Measurements from ENCODE around the gene CRB2. TPM values are rescaled to one million over a fixed set of nuclear protein-coding genes. Genes with fewer than 3 reads are reported as not detected.
A peak's percentile ranks its signal among the peaks of the same experiment; 100 is the strongest.

Gene CRB2
- total RNA-seq, 5 donors from 2014 or later (not counting 1 experiment from before 2014, with no cell fraction given): 0.09 to 0.20 TPM; not detected in 3

- Histone ChIP-seq H3K4me1 (ENCODE audit: control insufficient read depth in 1 of 2, extremely low read depth in 1 of 2, insufficient read depth in 2 of 2, low read length in 2 of 2) (peaks cover 10 to 29% of the 10 kb centered on the region in 2 experiments), H3K4me3 (ENCODE audit: control insufficient read depth in 1 of 2, extremely low read depth in 1 of 2, low read length in 1 of 2) (peak overlapping the region; percentile 54 to 75), H3K36me3 (ENCODE audit: control insufficient read depth in 2 of 2, extremely low read depth in 1 of 2, insufficient read depth in 1 of 2, low read length in 1 of 2) (no peaks in the 10 kb centered on the region), H3K27me3 (replicated peaks in 1 of 2; ENCODE audit: control insufficient read depth in 2 of 2, extremely low read depth in 1 of 2, insufficient read depth in 2 of 2, low read length in 1 of 2) (peaks cover 0 to 4% of the 10 kb centered on the region in 2 experiments), H3K27ac (ENCODE audit: low read length) (peak overlapping the region; percentile 62), H3K9me3 (no peaks in the 10 kb centered on the region)
- DNase-seq: peak in 28 of 35 experiments; percentile 12 to 56 (median 30)
- CTCF ChIA-PET: interaction anchor here (0.6 to 2.5 kb wide), 5 partner anchors 11 to 1417 kb away, joined by 3 to 14 read pairs (median 4); no protein-coding TSS in a partner anchor
- WGBS (ENCODE audit: insufficient coverage): 15% methylated on average over 11 of the region's 35 CpGs
- H3K4me1 Mint-ChIP-seq: peaks cover 32 to 55% (median 38%) of the 10 kb centered on the region in 3 donors
- POLR2A ChIA-PET: interaction anchor here (0.5 to 1.2 kb wide), 5 partner anchors 16 to 1020 kb away, joined by 3 to 7 read pairs (median 5); partner anchors contain the start of gene RC3H2 (in 1 of the 2)
- H3K4me3 Mint-ChIP-seq: peak overlapping the region; percentile 73 to 85 (median 84)
- no peaks in the 10 kb centered on the region for H3K9me3 Mint-ChIP-seq
- H3K36me3 Mint-ChIP-seq: no peaks in the 10 kb centered on the region
- no peaks in the 10 kb centered on the region for H3K27me3 Mint-ChIP-seq
- ATAC-seq (replicated peaks in 1 of 4): peak; percentile 68 to 69 (median 69)
- H3K27ac Mint-ChIP-seq: peak overlapping the region; percentile 82 to 93
Observed at GRCh38 chr9:123338710-123339665, 17.0 kb upstream of the CRB2 start.

- H3K27me3 ChIP-seq (replicated peaks in 1 of 2; ENCODE audit: control insufficient read depth in 2 of 2, extremely low read depth in 1 of 2, insufficient read depth in 2 of 2, low read length in 1 of 2): peaks cover 0 to 4% of the 10 kb centered on the region in 2 experiments
- ChIA-PET CTCF (interaction anchor here in 1 of 2 donors (0.7 to 2.5 kb wide), 4 partner anchors 10 to 71 kb away, joined by 4 to 14 read pairs (median 6); no protein-coding TSS in a partner anchor), POLR2A (interaction anchor here (0.5 to 1.2 kb wide), 4 partner anchors 17 to 1020 kb away, joined by 3 to 7 read pairs (median 6); partner anchors contain the start of gene RC3H2 (in 1 of the 2))
- no peaks in the 10 kb centered on the region for H3K9me3 Mint-ChIP-seq
- no peaks in the 10 kb centered on the region for H3K9me3 ChIP-seq
- H3K36me3 ChIP-seq (ENCODE audit: control insufficient read depth in 2 of 2, extremely low read depth in 1 of 2, insufficient read depth in 1 of 2, low read length in 1 of 2): no peaks in the 10 kb centered on the region
- no peaks in the 10 kb centered on the region for H3K36me3 Mint-ChIP-seq
- H3K4me3 ChIP-seq (ENCODE audit: control insufficient read depth in 1 of 2, extremely low read depth in 1 of 2, low read length in 1 of 2): peak overlapping the region; percentile 54 to 75
- H3K27ac ChIP-seq (ENCODE audit: low read length): peak overlapping the region; percentile 62
- peaks cover 10 to 29% of the 10 kb centered on the region in 2 experiments for H3K4me1 ChIP-seq (ENCODE audit: control insufficient read depth in 1 of 2, extremely low read depth in 1 of 2, insufficient read depth in 2 of 2, low read length in 2 of 2)
- peak; percentile 67 to 76 (median 72) for ATAC-seq (replicated peaks in 1 of 4)
- H3K27me3 Mint-ChIP-seq: no peaks in the 10 kb centered on the region
- 24% methylated on average over 24 of the region's 32 CpGs for WGBS (ENCODE audit: insufficient coverage)
- H3K27ac Mint-ChIP-seq: peak overlapping the region; percentile 82 to 93
- H3K4me3 Mint-ChIP-seq: peak overlapping the region; percentile 73 to 85 (median 84)
- peak in 20 of 35 experiments; percentile 10 to 53 (median 22) for DNase-seq
- peaks cover 32 to 54% (median 38%) of the 10 kb centered on the region in 3 donors for H3K4me1 Mint-ChIP-seq
Observed at GRCh38 chr9:123339666-123340510, 16.1 kb upstream of the CRB2 start.

- Histone ChIP-seq H3K27ac (ENCODE audit: low read length) (no peak overlapping the region), H3K4me1 (ENCODE audit: control insufficient read depth in 1 of 2, extremely low read depth in 1 of 2, insufficient read depth in 2 of 2, low read length in 2 of 2) (peaks cover 10 to 29% of the 10 kb centered on the region in 2 experiments), H3K27me3 (replicated peaks in 1 of 2; ENCODE audit: control insufficient read depth in 2 of 2, extremely low read depth in 1 of 2, insufficient read depth in 2 of 2, low read length in 1 of 2) (peaks cover 0 to 4% of the 10 kb centered on the region in 2 experiments), H3K9me3 (no peaks in the 10 kb centered on the region), H3K36me3 (ENCODE audit: control insufficient read depth in 2 of 2, extremely low read depth in 1 of 2, insufficient read depth in 1 of 2, low read length in 1 of 2) (no peaks in the 10 kb centered on the region), H3K4me3 (ENCODE audit: control insufficient read depth in 1 of 2, extremely low read depth in 1 of 2, low read length in 1 of 2) (no peak overlapping the region)
- Mint-ChIP-seq H3K27ac (no peak overlapping the region), H3K4me1 (peaks cover 32 to 42% (median 38%) of the 10 kb centered on the region in 3 donors), H3K9me3 (no peaks in the 10 kb centered on the region), H3K4me3 (no peak overlapping the region), H3K27me3 (no peaks in the 10 kb centered on the region), H3K36me3 (no peaks in the 10 kb centered on the region)
- 100% methylated on average over 2 of the region's 6 CpGs for WGBS (ENCODE audit: insufficient coverage)
- no peak for DNase-seq
- POLR2A ChIA-PET: interaction anchor here in 1 of 2 donors (0.6 kb wide), 1 partner anchor 173 kb away, joined by 5 read pairs; no protein-coding TSS in a partner anchor
- CTCF ChIA-PET: interaction anchor here in 1 of 2 donors (1.3 kb wide), 1 partner anchor 8 kb away, joined by 4 read pairs; no protein-coding TSS in a partner anchor
- ATAC-seq (replicated peaks in 1 of 4): no peak
Observed at GRCh38 chr9:123341816-123342215, 14.2 kb upstream of the CRB2 start.

GRCh38 chr9:123342247-123342646 lies 13.8 kb upstream of the CRB2 start:
- Mint-ChIP-seq H3K9me3 (no peaks in the 10 kb centered on the region), H3K36me3 (no peaks in the 10 kb centered on the region), H3K4me1 (peaks cover 32 to 42% (median 38%) of the 10 kb centered on the region in 3 donors), H3K27me3 (no peaks in the 10 kb centered on the region), H3K4me3 (no peak overlapping the region), H3K27ac (no peak overlapping the region)
- ATAC-seq (replicated peaks in 1 of 4): no peak
- peaks cover 0 to 4% of the 10 kb centered on the region in 2 experiments for H3K27me3 ChIP-seq (replicated peaks in 1 of 2; ENCODE audit: control insufficient read depth in 2 of 2, extremely low read depth in 1 of 2, insufficient read depth in 2 of 2, low read length in 1 of 2)
- CTCF ChIA-PET: interaction anchor here in 1 of 2 donors (1.3 kb wide), 1 partner anchor 8 kb away, joined by 4 read pairs; no protein-coding TSS in a partner anchor
- no peak overlapping the region for H3K27ac ChIP-seq (ENCODE audit: low read length)
- 87% methylated on average over 3 of the region's 5 CpGs for WGBS (ENCODE audit: insufficient coverage)
- peaks cover 10 to 29% of the 10 kb centered on the region in 2 experiments for H3K4me1 ChIP-seq (ENCODE audit: control insufficient read depth in 1 of 2, extremely low read depth in 1 of 2, insufficient read depth in 2 of 2, low read length in 2 of 2)
- DNase-seq: no peak
- H3K36me3 ChIP-seq (ENCODE audit: control insufficient read depth in 2 of 2, extremely low read depth in 1 of 2, insufficient read depth in 1 of 2, low read length in 1 of 2): no peaks in the 10 kb centered on the region
- POLR2A ChIA-PET: no interaction called here
- no peaks in the 10 kb centered on the region for H3K9me3 ChIP-seq
- H3K4me3 ChIP-seq (ENCODE audit: control insufficient read depth in 1 of 2, extremely low read depth in 1 of 2, low read length in 1 of 2): no peak overlapping the region

- Histone ChIP-seq H3K36me3 (ENCODE audit: control insufficient read depth in 2 of 2, extremely low read depth in 1 of 2, insufficient read depth in 1 of 2, low read length in 1 of 2) (no peaks in the 10 kb centered on the region), H3K27ac (ENCODE audit: low read length) (no peak overlapping the region), H3K4me3 (ENCODE audit: control insufficient read depth in 1 of 2, extremely low read depth in 1 of 2, low read length in 1 of 2) (no peak overlapping the region), H3K4me1 (ENCODE audit: control insufficient read depth in 1 of 2, extremely low read depth in 1 of 2, insufficient read depth in 2 of 2, low read length in 2 of 2) (peaks cover 10 to 24% of the 10 kb centered on the region in 2 experiments), H3K27me3 (replicated peaks in 1 of 2; ENCODE audit: control insufficient read depth in 2 of 2, extremely low read depth in 1 of 2, insufficient read depth in 2 of 2, low read length in 1 of 2) (peaks cover 0 to 4% of the 10 kb centered on the region in 2 experiments), H3K9me3 (no peaks in the 10 kb centered on the region)
- ChIA-PET CTCF (no interaction called here), POLR2A (no interaction called here)
- DNase-seq (no peak), ATAC-seq (replicated peaks in 1 of 4) (no peak)
- H3K4me3 Mint-ChIP-seq: no peak overlapping the region
- H3K36me3 Mint-ChIP-seq: no peaks in the 10 kb centered on the region
- no peak overlapping the region for H3K27ac Mint-ChIP-seq
- H3K4me1 Mint-ChIP-seq: peaks cover 29 to 39% (median 33%) of the 10 kb centered on the region in 3 donors
- WGBS (ENCODE audit: insufficient coverage): 70% methylated on average over 9 of the region's 13 CpGs
- H3K9me3 Mint-ChIP-seq: no peaks in the 10 kb centered on the region
- H3K27me3 Mint-ChIP-seq: no peaks in the 10 kb centered on the region
Observed at GRCh38 chr9:123343443-123344191, 12.4 kb upstream of the CRB2 start.

Data from T-cell (primary cell).